Activated CD4-positive, alpha-beta T cell treated with anti-CD3 and anti-CD28 coated beads for 36 hours (primary cell): ENCODE data around the gene DRD1. TPM values are rescaled to one million over a fixed set of nuclear protein-coding genes. Genes with fewer than 3 reads are reported as not detected.
A peak's percentile ranks its signal among the peaks of the same experiment; 100 is the strongest.

Experiments
- ATAC-seq: fragments of 200-7000 bp; cut with Tn5 transposase; one replicate; pipeline ENCODE4 v1.10.0; 2021; ENCODE audit warnings: mild to moderate bottlenecking, moderate library complexity
- CTCF ChIA-PET: fragments of 350-600 bp; sonication (Branson Sonifier 250); formaldehyde crosslinking; loops from one replicate; lab custom pipeline; 2021; ENCODE audit warnings: antibody characterized with exemption; lab: Charles Lee
- POLR2A ChIA-PET: fragments of 350-600 bp; sonication (Branson Sonifier 250); formaldehyde crosslinking; loops from one replicate; lab custom pipeline; 2021; ENCODE audit warnings: antibody characterized with exemption, inconsistent platforms; lab: Charles Lee
- DNase-seq: peaks from one replicate; pipeline ENCODE4 v3.0.0-alpha.2; 2020
- H3K27ac Mint-ChIP-seq: one replicate; pipeline ENCODE4 v1.8.0; 2021; ENCODE audit warnings: mixed read lengths
- H3K27me3 Mint-ChIP-seq: one replicate; pipeline ENCODE4 v1.8.0; 2021; ENCODE audit warnings: mixed read lengths
- H3K36me3 Mint-ChIP-seq: one replicate; pipeline ENCODE4 v1.8.0; 2021; ENCODE audit warnings: low read depth, mixed read lengths
- H3K4me1 Mint-ChIP-seq: one replicate; pipeline ENCODE4 v1.8.0; 2021; ENCODE audit warnings: mixed read lengths
- H3K4me3 Mint-ChIP-seq: one replicate; pipeline ENCODE4 v1.8.0; 2021; ENCODE audit warnings: mild to moderate bottlenecking, moderate library complexity, mixed read lengths
- H3K9me3 Mint-ChIP-seq: one replicate; pipeline ENCODE4 v1.8.0; 2021; ENCODE audit warnings: low read depth, mixed read lengths
- intact Hi-C, 2 experiments: fragments of 100-400 bp; cut with DNase I in 1 of 2; cut with micrococcal nuclease in 1 of 2; formaldehyde crosslinking; loops; one replicate each; pipeline versions ENCODE4 v1.14.2 to v1.15.1; 2022 to 2024; cut with DNase I, micrococcal nuclease
- total RNA-seq, 2 experiments: library from RNA; stranded (reverse); gene quantifications; one replicate each; pipeline ENCODE4 v1.2.3, GENCODE V29; 2021

DRD1 gene
- total RNA-seq, 2 experiments from 2014 or later = not detected

GRCh38 chr5:175468892-175469291 lies 24.9 kb upstream of the DRD1 start:
- Mint-ChIP-seq H3K27me3 (peaks cover 4% of the 10 kb centered on the region), H3K9me3 (no peaks in the 10 kb centered on the region), H3K4me3 (no peak overlapping the region), H3K27ac (no peak overlapping the region), H3K4me1 (peaks cover 19% of the 10 kb centered on the region), H3K36me3 (no peaks in the 10 kb centered on the region)
- CTCF ChIA-PET = no interaction called here
- no peak for DNase-seq
- POLR2A ChIA-PET = no interaction called here
- no peak for ATAC-seq
- intact Hi-C loops = no loop called here

GRCh38 chr5:175467983-175468690 lies 24.2 kb upstream of the DRD1 start:
- intact Hi-C loops = no loop called here
- Mint-ChIP-seq H3K9me3 (no peaks in the 10 kb centered on the region), H3K27ac (no peak overlapping the region), H3K27me3 (peaks cover 4% of the 10 kb centered on the region), H3K4me1 (peaks cover 19% of the 10 kb centered on the region), H3K36me3 (no peaks in the 10 kb centered on the region), H3K4me3 (no peak overlapping the region)
- POLR2A ChIA-PET = interaction anchor here (0.7 kb wide), 1 partner anchor 12 kb away, joined by 3 read pairs; no protein-coding TSS in a partner anchor
- ATAC-seq (no peak), DNase-seq (no peak)
- CTCF ChIA-PET = interaction anchor here (0.7 to 1.5 kb wide), 2 partner anchors 10 to 235 kb away, joined by 4 to 5 read pairs; no protein-coding TSS in a partner anchor

DNA sequence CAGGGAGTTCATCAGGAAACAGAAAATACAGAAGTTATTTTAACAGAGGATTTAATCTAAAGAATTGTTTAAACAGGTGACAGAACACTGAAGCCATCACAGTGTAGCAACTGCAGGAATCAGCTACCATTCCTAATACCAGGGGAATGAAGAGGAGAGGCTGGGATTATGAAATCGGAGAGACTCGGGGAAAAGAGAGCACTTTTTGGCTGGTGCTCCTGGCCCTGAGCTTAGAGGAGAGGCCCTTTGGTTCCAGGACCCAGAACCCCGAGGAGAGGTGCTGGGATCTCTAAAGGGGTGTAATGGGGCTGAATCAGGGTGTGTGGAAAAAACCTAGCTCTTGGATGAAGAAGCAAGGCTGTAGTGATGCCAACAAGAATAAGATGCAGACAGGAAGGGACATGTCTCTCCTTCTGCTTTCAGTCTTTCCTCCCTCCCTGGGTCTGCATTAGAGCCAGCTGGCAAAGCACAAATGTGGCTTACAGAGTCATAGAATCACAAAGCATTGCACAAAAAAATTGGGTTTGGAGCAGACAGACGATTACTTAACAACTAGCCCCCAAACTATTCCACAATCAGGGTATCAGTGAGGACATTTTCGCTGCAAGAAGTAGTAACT lies 22.8 kb upstream of the DRD1 start:
- intact Hi-C loops = no loop called here
- H3K4me3 Mint-ChIP-seq = no peak overlapping the region

DNA sequence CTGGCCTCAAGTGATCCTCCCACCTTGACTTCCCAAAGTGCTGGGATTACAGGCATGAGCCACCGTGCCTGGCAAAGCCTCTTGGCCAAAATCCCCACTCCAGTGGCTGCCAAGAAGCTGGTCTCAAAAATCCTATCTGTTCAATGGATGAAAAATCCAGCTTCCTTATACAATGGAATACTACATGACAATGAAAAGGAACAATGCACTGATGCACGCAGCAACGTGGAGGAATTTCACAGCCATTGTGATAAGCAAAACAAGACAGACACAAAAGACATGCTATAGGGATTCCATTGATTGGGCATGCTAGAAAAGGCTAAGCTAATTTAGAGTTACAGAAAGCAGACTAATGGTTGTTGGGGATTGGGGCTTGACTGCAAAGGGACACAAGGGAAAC lies 21.3 kb upstream of the DRD1 start:
- H3K4me1 Mint-ChIP-seq = peaks cover 12% of the 10 kb centered on the region
- no peaks in the 10 kb centered on the region for H3K9me3 Mint-ChIP-seq
- ATAC-seq (no peak), DNase-seq (no peak)
- peaks cover 6% of the 10 kb centered on the region for H3K27me3 Mint-ChIP-seq
- no peak overlapping the region for H3K4me3 Mint-ChIP-seq
- intact Hi-C loops = no loop called here
- ChIA-PET CTCF (interaction anchor here (0.6 to 2.6 kb wide), 24 partner anchors 10 to 517 kb away, joined by 3 to 32 read pairs (median 4); partner anchors contain the start of gene SFXN1), POLR2A (interaction anchor here (1.4 kb wide), 1 partner anchor 12 kb away, joined by 8 read pairs; the partner anchor contains the start of gene SFXN1)
- no peak overlapping the region for H3K27ac Mint-ChIP-seq
- H3K36me3 Mint-ChIP-seq = no peaks in the 10 kb centered on the region

More for the DNA sequence above, 22.8 kb upstream of the DRD1 start:
- Mint-ChIP-seq H3K27me3 (peaks cover 4% of the 10 kb centered on the region), H3K27ac (no peak overlapping the region), H3K4me1 (peaks cover 18% of the 10 kb centered on the region), H3K36me3 (no peaks in the 10 kb centered on the region), H3K9me3 (no peaks in the 10 kb centered on the region)
- DNase-seq (no peak), ATAC-seq (no peak)
- CTCF ChIA-PET = interaction anchor here (0.6 to 1.5 kb wide), 4 partner anchors 8 to 60 kb away, joined by 3 to 5 read pairs (median 4); partner anchors contain the start of gene SFXN1
- POLR2A ChIA-PET = no interaction called here

- POLR2A ChIA-PET = interaction anchor here (0.7 to 1.4 kb wide), 3 partner anchors 13 to 57 kb away, joined by 3 to 8 read pairs (median 4); partner anchors contain the start of gene SFXN1
- Mint-ChIP-seq H3K4me1 (peaks cover 12% of the 10 kb centered on the region), H3K4me3 (no peak overlapping the region), H3K36me3 (no peaks in the 10 kb centered on the region), H3K27ac (peak overlapping the region; percentile 34), H3K9me3 (no peaks in the 10 kb centered on the region), H3K27me3 (peaks cover 6% of the 10 kb centered on the region)
- ATAC-seq (no peak), DNase-seq (no peak)
- CTCF ChIA-PET = interaction anchor here (0.6 to 2.6 kb wide), 27 partner anchors 10 to 517 kb away, joined by 3 to 32 read pairs (median 4); partner anchors contain the start of gene SFXN1
- intact Hi-C loops = loop anchor here in 1 of 2 experiments (5.0 kb wide), 1 partner anchor 513 kb away; no protein-coding TSS in a partner anchor
Observed at GRCh38 chr5:175464942-175465233, 20.9 kb upstream of the DRD1 start.

DNA sequence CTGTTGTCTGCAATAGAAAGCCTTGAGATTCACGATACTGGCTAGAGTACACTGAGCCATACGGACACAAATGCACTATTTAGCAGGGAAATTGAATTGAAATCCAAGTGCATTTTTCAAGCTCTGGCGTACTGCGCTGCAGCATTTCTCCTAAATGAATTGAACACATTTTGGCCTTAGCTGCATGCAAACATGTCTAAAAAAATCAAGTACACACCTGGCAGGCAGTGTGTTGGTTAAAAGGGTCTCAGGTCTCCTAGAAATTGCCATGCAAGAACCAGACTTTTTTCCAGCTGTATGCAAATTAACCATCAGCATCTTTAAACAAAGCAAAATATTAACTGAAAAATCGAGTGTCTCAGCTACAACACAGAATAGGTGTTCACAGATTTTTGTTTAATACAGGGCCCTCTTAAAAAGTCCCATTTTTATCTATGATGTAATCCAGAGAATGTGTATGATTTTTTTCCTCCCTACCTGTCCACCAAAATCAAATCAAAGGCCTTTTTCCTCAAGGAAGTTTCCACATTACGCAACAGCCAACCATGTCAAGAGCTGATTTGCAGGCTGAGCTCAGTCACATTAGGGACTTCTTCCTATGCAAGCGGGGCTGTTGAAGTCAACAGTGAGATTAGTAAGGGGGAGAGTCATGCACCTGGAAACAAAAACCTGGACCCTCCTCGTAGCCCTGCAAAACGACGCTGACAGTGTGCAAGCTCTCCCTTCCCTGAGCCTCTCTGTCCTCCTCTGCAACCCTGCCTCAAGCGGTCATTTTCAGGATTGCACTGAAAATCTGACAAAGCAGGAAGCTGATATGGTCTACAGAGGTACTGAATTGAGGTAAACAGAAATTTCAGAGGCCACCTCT lies 20.3 kb upstream of the DRD1 start:
- Mint-ChIP-seq H3K4me1 (peaks cover 12% of the 10 kb centered on the region), H3K27me3 (peaks cover 6% of the 10 kb centered on the region), H3K27ac (peak overlapping the region; percentile 34), H3K4me3 (no peak overlapping the region), H3K9me3 (no peaks in the 10 kb centered on the region), H3K36me3 (no peaks in the 10 kb centered on the region)
- ChIA-PET POLR2A (interaction anchor here (0.7 to 1.4 kb wide), 3 partner anchors 13 to 57 kb away, joined by 3 to 8 read pairs (median 4); partner anchors contain the start of gene SFXN1), CTCF (interaction anchor here (0.6 to 2.6 kb wide), 29 partner anchors 9 to 517 kb away, joined by 3 to 32 read pairs (median 4); partner anchors contain the start of gene SFXN1)
- ATAC-seq (peak; percentile 98), DNase-seq (peak; percentile 84)
- intact Hi-C loops = loop anchor here in 1 of 2 experiments (5.0 kb wide), 1 partner anchor 512 kb away; no protein-coding TSS in a partner anchor

- H3K4me1 Mint-ChIP-seq = peaks cover 12% of the 10 kb centered on the region
- CTCF ChIA-PET = interaction anchor here (1.0 to 2.6 kb wide), 10 partner anchors 9 to 516 kb away, joined by 3 to 32 read pairs (median 8); partner anchors contain the start of gene SFXN1
- DNase-seq (no peak), ATAC-seq (no peak)
- H3K27me3 Mint-ChIP-seq = peaks cover 6% of the 10 kb centered on the region
- no peaks in the 10 kb centered on the region for H3K9me3 Mint-ChIP-seq
- H3K27ac Mint-ChIP-seq = no peak overlapping the region
- POLR2A ChIA-PET = interaction anchor here (1.4 kb wide), 1 partner anchor 14 kb away, joined by 8 read pairs; the partner anchor contains the start of gene SFXN1
- H3K4me3 Mint-ChIP-seq = no peak overlapping the region
- no peaks in the 10 kb centered on the region for H3K36me3 Mint-ChIP-seq
- intact Hi-C loops = loop anchor here in 1 of 2 experiments (5.0 kb wide), 1 partner anchor 511 kb away; no protein-coding TSS in a partner anchor
Observed at GRCh38 chr5:175463641-175464040, 19.7 kb upstream of the DRD1 start.

GRCh38 chr5:175461370-175461769 lies 17.4 kb upstream of the DRD1 start:
- H3K36me3 Mint-ChIP-seq = no peaks in the 10 kb centered on the region
- intact Hi-C loops = loop anchor here in 1 of 2 experiments (5.0 kb wide), 1 partner anchor 509 kb away; no protein-coding TSS in a partner anchor

DNA sequence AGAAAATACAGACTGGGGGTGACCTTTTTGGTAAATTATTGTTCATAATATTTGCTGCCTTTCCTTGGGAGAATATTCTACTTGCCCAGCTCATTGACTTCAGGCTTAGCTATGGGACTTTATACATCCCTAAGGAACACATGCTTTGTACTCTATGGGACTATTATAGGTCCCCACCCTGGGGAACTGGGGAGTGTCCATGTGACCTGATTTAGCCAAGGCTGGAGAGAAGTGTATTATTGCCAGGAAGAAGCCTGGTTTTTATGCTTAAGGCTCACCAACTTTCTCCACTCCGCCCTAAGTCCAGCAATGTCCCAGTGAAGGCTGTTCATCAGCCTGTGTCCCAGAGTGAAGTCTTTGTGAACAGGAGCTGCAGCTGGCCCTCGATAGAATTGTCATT lies 16.6 kb upstream of the DRD1 start:
- H3K27me3 Mint-ChIP-seq = peaks cover 7% of the 10 kb centered on the region
- H3K9me3 Mint-ChIP-seq = no peaks in the 10 kb centered on the region
- no peak overlapping the region for H3K27ac Mint-ChIP-seq
- no peaks in the 10 kb centered on the region for H3K36me3 Mint-ChIP-seq
- POLR2A ChIA-PET = no interaction called here
- CTCF ChIA-PET = interaction anchor here (1.0 kb wide), 1 partner anchor 40 kb away, joined by 3 read pairs; no protein-coding TSS in a partner anchor
- ATAC-seq = no peak
- intact Hi-C loops = loop anchor here in 1 of 2 experiments (5.0 kb wide), 1 partner anchor 508 kb away; no protein-coding TSS in a partner anchor
- DNase-seq = no peak
- H3K4me1 Mint-ChIP-seq = peaks cover 18% of the 10 kb centered on the region
- no peak overlapping the region for H3K4me3 Mint-ChIP-seq

More at GRCh38 chr5:175461370-175461769, 17.4 kb upstream of the DRD1 start:
- H3K9me3 Mint-ChIP-seq = no peaks in the 10 kb centered on the region
- no peak overlapping the region for H3K27ac Mint-ChIP-seq
- POLR2A ChIA-PET = no interaction called here
- ATAC-seq (no peak), DNase-seq (no peak)
- CTCF ChIA-PET = interaction anchor here (0.7 to 1.0 kb wide), 2 partner anchors 40 to 91 kb away, joined by 3 read pairs; no protein-coding TSS in a partner anchor
- H3K4me3 Mint-ChIP-seq = no peak overlapping the region
- peaks cover 18% of the 10 kb centered on the region for H3K4me1 Mint-ChIP-seq
- H3K27me3 Mint-ChIP-seq = peaks cover 4% of the 10 kb centered on the region

DNA sequence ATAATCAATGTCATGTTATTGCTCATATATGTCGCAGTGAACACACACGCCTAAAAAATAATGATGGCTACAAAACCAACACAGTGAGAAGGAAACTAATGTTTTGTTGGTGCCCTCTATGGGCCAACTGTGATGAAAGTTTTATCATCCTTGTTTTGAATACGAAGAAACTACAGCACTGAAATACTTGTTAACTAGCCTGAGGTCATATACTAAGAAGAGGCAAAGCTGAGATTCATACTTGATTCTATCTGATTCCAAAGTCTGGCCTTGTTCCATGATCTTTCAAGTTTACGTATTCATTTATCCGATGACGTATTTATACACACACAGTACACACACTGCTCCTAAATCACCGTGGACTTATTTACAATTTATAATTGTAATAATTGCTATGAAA lies 16.1 kb upstream of the DRD1 start:
- no peak for ATAC-seq
- CTCF ChIA-PET = interaction anchor here (1.0 kb wide), 1 partner anchor 39 kb away, joined by 3 read pairs; no protein-coding TSS in a partner anchor
- no peak overlapping the region for H3K27ac Mint-ChIP-seq
- H3K4me3 Mint-ChIP-seq = no peak overlapping the region
- POLR2A ChIA-PET = no interaction called here
- H3K4me1 Mint-ChIP-seq = peaks cover 14% of the 10 kb centered on the region
- no peaks in the 10 kb centered on the region for H3K36me3 Mint-ChIP-seq
- peaks cover 7% of the 10 kb centered on the region for H3K27me3 Mint-ChIP-seq
- DNase-seq = no peak
- intact Hi-C loops = loop anchor here in 1 of 2 experiments (5.0 kb wide), 1 partner anchor 508 kb away; no protein-coding TSS in a partner anchor
- H3K9me3 Mint-ChIP-seq = no peaks in the 10 kb centered on the region
